Activated CD4-positive, alpha-beta T cell treated with anti-CD3 and anti-CD28 coated beads, Interleukin-2, amount 50 U/mL, for 1 hour (primary cell): ENCODE data around the gene CELF5.

Source experiments
- DNase-seq: peaks from one replicate; pipeline ENCODE4 v3.0.0-alpha.2; 2020

The CELF5 gene

DNA sequence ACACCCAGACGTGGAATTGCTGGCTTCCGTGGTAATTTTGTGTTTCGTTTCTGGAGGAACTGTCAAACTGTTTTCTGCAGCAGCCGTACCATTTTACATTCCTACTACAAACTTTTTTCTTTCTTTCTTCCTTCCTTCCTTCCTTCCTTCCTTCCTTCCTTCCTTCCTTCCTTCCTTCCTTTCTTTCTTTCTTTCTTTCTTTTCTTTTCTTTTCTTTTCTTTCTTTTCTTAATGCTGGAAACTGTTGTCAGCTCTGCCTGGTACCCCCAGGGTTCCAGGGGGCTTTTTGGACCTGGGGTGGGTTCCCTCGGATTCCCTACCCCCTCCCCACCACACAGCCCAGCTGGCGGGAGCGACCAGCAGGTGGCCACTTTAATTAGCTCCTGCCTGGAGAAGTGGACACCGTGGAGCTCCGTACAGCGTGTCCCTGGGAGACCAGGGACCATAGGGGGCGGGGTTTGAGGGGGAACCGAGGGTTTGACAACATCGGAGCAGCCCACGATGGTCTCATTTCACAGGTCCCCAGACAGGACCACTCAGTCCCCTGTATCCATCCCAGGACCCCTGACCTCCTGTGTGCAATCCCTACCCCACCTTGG is 24.4 kb downstream of the CELF5 start:
- no peak for DNase-seq

DNA sequence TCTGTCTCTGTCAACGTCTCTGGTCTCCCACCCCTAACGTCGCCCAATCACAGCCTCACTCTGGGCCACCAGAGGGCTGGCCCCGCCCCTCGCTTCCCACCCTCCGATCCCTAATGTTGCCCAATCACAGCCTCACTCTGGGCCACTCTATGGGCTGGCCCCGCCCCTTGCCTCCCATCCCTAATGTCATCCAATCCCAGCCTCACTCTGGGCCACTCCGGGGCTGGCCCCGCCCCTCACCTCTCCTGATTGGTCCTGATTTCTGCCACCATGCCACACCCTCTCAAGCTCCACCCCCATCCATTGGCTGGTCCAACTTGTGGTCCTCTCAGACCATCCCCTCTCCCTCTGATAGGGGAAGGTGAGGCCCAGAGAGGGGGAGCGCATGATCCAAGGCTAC is 24.9 kb downstream of the CELF5 start:
- no peak for DNase-seq

DNA sequence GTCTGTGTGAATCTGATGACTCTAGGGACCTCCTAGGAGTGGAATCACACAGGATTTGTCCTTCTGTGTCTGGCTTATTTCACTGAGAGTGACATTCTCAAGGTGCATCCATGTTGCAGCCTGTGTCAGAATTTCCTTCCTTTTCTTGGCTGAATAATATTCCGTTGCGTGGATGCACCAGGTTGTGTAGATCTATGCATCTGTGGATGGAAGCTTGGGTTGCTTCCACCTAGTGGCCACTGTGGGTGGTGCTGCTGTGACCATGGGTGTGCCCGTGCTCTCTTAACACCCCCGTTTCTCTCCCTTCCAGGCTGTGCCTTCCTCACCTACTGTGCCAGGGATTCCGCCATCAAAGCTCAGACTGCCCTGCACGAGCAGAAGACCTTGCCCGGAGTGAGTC is 26.2 kb downstream of the CELF5 start:
- DNase-seq = peak; percentile 51

GRCh38 chr19:3251229-3251628 is 26.8 kb downstream of the CELF5 start:
- DNase-seq = no peak

DNA sequence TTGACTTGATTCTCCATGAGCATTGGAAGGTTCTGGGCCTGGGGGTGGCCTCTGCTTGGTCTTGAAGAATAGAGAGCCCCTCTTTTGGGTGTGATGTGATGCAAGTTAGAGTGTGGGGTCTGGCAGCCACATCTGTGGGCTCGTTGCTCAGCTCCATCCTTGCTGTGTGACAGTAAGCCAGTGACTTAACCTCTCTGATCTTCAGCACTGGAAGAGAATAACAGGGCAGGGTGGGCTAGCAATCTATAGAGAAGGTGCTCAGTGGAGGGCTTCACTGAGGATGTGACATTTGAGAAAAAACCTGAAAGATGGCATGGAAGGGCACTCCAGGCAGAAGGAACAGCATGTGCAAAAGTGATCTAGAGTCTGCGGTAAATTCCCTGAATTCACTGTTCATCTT is 28.2 kb downstream of the CELF5 start:
- no peak for DNase-seq

DNA sequence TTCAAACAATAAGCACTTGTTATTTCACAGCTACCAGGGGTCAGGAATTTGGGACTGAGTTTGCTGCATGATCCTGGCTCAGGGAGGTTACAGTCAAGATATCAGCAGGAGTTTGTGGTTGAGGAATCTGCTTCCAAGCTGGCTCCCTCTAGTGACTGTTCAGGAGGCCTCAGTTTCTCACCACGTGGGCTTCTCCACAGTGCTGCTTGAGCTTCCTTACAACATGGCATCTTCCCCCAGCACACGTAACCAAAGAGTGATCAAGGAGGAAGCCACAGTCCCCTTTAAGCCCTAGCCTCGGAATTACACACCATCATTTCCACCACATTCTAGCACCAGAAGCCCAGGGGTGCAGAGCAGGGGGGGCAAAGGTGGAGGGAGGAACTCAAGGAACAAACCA is 28.8 kb downstream of the CELF5 start:
- no peak for DNase-seq

DNA sequence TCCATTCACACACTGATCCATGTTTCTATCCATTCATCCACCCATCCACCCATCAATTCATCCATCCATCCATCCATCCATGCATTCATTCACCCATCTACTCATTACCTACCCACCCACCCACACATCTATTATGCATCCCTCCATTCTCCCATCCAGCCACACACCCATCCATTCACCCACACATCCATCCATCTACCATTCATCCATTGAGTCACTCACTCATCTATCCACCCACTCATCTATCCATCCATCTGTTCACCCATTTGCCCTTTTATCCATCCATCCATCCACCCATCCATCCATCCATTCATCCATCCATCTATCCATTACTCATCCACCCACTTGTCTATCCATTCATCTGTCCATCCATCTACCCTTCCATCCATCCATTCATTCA is 30.1 kb downstream of the CELF5 start:
- no peak for DNase-seq

GRCh38 chr19:3257071-3257470 is 32.6 kb downstream of the CELF5 start:
- DNase-seq = no peak

GRCh38 chr19:3262362-3262761 is 37.9 kb downstream of the CELF5 start:
- DNase-seq = no peak

DNA sequence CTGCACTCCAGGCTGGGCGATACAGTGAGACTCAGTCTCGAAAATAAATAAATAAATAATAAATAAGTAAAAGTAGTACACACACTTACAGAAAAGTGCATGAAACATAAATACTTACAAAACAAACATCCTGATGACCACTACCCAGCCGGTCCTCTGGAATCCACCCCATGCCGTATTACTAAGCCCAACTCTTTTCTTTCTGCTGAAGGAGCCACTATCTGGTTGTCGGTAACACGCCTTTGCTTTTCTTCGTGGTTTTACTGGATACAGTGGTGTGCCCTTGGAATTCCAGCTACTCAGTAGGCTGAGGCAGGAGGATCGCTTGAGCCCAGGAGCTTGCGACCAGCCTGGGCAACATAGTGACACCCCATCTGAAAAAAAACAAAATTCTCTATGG is 39.4 kb downstream of the CELF5 start:
- DNase-seq = no peak

DNA sequence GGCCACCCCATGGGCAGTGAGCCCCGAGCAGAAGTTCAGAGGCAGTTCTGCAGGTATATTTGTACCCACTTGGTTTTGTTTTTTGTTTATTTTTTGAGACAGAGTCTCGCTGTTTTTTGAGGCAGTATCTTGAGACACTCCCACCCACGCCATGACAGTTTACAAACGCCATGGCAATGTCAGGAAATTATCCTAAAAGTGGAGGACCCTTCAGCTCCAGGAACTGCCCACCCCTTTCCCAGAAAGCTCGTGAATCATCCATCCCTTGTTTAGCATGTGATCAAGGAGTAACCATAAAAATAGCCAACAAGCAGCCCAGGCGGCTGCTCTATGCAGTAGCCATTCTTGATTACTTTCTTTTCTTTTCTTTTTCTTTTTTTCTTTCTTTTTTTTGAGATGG is 41.0 kb downstream of the CELF5 start:
- DNase-seq = no peak

DNA sequence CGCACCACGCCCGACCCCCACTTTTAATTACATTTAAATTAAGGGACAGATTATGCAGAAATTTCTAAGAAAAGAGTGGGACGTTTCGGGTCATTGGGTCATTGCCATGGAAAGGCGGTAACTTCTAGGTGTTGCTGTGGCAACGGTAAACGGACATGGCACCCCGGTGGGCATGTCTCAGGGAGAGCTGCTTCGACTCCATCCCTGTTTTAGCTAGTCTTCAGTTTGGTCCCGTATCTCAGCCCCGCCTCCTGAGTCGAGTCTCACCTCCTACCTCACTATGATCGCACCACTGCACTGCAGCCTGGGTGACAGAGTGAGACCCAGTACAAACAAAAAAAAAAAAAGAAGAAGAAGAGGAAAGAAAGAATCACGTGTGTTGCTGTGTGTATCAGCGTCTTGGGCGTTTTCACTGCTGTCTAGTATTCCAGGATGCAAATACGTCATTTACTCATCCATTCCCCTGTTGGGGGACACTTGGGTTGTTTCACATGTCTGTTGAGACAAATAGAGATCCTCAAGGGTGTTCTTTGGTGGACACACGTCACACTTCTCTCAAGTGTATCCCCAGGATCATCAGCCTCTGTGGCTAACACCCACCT is 41.7 kb downstream of the CELF5 start:
- DNase-seq = no peak

DNA sequence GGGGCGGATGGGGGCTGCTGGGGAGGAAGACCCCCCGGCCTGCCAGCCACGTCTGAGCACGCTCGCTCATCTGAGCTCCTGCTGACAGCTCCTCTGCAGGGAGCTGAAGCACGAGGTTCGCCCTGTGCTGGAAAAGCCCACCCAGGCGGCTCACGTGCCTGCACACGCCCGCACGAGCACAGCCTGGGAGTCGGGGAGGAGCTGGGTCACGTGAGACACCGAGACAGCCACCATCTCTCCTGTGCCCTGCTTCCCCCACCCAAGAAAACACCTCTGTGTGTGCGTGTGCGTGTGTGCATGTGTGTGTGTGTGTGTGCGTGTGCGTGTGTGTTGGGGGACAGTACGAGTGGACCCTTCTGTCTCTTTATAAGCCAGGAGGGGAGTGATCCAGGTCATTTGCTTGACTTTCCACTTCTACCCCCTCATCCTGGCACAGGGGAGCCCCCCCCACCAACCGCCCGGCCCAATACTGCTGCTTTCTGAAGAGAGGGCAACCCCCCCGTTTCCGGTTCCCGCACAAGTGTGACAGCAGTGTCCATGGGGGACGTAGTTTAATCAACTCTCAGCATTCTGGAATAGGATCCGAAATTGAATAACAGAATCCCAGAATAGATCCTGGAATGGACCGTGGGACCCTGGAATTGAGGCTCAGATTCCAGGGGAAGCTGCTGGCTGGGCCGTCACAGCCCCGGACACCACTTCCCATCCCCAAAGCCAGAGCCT is 42.5 kb downstream of the CELF5 start:
- DNase-seq = no peak

DNA sequence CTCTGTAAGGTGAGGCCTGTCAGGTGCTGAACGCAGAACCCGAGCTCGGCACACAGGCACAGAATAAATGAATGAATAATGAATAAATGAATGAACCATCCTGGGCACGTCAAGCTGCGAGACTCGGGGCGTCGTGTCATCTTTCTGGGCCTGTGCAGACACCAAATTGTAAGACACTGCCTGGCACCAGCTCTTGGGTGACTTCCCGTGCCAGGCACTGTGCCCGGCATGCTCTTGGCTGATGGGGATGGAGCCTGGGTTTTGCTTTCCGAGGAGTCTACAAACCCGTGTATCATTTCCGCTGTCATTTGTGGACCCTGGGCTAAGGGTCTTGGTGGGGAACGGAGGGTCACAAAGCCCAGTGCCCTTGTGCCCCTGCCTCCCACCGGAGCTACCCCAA is 43.9 kb downstream of the CELF5 start:
- no peak for DNase-seq

DNA sequence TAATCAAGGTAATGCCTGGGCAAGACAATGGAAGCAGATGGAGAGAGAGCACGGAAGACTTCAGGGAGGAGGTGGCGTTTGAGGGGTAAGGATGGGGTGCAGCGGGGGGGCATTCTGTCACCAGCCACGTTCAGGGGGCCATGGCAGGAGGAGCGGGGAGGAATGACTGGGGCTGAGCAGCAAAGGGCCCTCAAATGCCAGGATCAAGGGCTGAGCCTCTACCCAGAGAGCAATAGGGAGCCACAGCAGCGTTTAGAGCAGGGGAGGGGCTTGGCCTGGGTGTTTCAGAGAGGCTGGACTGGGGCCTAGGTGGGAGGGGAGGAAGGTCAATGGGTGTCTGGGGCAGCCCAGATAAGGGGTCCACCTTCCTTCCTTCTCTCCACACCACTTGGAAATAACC is 44.3 kb downstream of the CELF5 start:
- no peak for DNase-seq

GRCh38 chr19:3269916-3270671 is 45.6 kb downstream of the CELF5 start:
- DNase-seq = no peak

- peak; percentile 46 for DNase-seq
Observed at GRCh38 chr19:3270902-3271301, 46.4 kb downstream of the CELF5 start.

DNA sequence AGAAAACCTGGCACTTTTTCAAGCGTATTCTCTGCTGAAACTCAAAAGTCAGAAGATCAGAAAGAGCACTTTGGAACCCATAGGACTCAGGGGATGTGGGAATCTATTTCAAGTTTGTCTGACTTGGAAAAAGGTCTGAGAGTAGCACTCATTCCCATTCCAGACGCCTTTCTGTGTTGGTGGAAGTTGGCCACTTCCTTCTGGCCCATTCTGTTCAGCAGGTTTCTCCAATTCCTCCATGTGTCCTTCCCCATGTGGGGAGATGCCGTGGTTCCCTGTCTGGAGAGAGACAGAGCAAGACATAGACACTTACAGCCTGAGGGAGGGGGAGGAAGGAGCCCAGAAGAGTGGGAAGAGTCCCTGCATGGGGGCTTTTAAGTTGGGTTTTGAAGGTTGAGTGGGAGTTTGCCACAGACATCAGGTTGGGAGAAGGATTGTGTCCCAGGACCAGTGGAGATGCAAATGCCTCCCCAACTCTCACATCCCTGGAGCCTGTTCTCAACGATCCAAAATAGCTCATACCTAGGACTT is 48.0 kb downstream of the CELF5 start:
- DNase-seq = no peak

- DNase-seq = no peak
Observed at GRCh38 chr19:3272952-3273351, 48.5 kb downstream of the CELF5 start.

GRCh38 chr19:3274245-3274941 is 49.9 kb downstream of the CELF5 start:
- DNase-seq = no peak

- DNase-seq = no peak
Observed at GRCh38 chr19:3274942-3275582, 50.6 kb downstream of the CELF5 start.

GRCh38 chr19:3275583-3276340 is 51.3 kb downstream of the CELF5 start:
- DNase-seq = peak; percentile 96
